Fibroblast of skin of right quadriceps (primary cell): Measurements from ENCODE around the gene APBA2.

Experiments
- DNase-seq: peaks from one replicate; pipeline ENCODE4 v3.0.0-alpha.2; 2013

The APBA2 gene

DNA sequence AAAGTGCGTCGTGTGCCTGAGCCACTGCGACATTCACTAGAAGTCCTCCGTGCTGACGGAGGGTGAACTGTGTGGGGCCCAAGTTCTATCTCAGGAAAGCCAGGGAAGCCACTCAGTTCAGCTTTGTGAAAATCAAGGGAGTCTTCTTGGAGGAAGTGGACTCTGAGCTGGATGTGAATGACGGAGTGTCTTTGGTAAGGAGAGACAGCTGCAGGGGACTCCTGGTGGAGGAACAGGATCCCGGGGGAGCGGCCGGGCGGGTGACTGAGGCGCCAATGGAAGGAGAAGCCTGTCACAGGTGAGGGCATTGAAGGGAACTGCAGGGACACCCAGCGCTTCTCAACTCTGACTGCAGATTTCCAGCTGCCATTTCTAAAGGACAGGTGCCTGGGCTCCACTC lies 75.6 kb downstream of the APBA2 start:
- DNase-seq, result no peak

DNA sequence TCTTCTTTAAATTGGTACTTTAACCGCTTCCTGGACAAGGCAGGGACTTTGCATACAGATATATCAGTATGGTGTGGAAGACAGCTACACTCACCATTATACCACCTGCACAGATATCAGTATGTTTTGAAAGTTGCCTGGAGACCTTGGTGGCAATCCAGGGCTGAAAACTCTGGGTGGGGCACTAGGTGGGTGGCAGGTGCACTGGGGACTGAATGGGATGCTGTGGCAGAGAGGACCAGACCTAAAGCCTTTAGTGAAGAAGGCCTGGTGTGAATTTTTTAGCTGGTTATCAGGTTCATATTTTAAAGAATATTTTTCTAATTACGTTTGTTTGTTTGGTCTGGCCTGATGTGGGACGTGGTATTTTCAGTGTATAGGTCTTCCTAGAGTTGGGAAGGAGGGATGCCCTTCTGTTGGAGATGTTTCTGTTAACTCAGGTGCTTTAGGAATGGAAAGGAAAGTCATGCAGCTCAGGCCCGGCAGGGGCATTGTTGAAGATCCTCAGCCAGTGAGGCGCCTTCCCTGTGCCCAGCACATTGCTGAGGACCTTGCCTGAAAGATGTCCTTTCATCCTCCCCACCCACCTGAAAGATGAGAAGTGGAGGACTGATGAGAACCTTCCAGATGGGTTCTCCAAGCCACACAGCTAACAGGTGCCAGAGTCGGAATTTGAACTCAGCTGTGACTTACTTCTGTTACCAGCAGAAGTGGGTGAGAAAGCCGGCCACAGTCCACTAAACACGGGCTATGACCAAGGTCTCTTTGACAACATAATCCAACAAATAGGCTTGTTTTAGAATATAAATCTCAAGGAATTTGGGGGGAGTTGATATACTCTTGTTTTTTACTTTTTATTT lies 77.3 kb downstream of the APBA2 start:
- DNase-seq, result no peak

DNA sequence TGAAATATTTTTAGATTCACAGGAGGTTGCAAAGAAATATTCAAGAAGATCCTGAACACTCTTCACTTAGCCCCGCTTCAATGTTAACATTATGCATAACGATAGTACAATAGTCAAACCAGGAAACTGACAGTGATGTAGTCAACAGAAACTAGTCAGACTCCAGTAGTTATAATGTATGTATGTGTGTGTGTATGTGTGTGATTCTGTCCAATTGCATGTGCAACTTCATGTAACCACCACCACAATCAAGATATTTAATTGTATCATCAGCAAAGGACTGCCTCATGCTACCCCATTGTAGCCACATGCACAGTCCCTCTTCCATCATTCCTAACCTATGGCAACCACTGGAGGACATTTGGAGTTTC lies 77.9 kb downstream of the APBA2 start:
- no peak for DNase-seq

DNA sequence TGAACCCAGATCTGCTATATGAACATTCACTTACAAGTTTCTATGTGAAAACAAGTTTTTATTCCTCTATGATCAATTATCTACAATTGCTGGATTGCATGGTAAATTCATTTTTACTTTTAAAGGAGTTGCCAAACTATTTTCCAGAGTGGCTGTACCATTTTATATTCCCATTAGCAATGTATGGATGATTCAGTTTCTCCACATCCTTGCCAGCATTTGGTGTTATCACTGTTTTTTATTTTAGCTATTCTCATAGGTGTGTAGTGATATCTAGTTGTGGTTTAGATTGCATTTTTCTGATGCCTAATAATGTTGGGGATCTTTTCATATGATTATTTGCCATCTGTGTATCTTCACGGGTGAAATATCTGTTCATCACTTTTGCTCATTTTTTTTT lies 78.3 kb downstream of the APBA2 start:
- DNase-seq, result no peak

- DNase-seq, result peak; percentile 43
These were observed 81.3 kb downstream of the APBA2 start for GRCh38 chr15:28967066-28967465.

DNA sequence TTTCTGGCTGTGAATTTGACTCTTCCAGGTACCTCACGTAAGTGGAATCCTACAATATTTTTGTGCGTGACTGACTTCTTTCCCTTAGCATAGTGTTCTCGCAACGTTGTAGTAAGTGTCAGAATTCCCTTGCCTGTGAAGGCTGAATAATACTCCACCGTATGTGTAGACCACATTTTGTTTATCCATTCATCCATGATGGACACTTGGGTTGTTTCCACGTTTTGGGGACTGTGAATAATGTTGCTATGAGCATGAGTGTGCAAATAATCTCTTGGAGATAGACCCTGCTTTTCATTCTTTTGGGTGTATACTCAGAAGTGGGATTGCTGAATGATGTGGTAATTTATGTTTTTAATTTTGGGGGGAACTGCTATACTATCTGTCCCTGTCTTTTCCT lies 82.2 kb downstream of the APBA2 start:
- DNase-seq, result no peak

DNA sequence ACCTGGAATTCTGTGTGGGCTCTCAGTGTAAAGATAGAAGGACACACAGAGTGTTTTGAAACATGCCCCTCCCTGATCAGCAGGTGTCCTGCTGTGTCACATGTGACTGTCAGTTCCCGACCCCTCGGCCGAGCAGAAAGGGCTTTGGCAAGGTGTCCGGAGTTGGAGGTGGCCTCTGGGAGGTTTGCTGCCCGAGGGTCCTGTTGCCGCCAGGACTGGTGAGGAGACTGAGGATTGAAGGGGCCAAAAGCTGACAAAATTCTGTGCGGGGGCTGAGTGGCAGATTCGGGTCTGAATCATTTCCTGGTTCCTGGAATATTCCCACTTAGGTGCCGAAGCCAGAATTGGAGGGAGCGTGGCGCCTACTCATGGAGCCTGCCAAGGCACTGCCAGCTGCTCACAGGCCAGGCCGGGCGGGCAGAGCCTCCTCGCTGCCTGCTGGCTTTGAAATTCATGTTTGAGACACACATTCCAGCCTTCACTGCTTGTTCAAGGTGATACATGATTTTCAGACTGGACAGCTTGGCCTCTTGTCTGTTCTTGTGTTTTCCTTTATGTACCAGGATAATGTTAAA lies 83.8 kb downstream of the APBA2 start:
- no peak for DNase-seq

- DNase-seq, result no peak
These were observed 88.4 kb downstream of the APBA2 start for GRCh38 chr15:28974142-28974541.

DNA sequence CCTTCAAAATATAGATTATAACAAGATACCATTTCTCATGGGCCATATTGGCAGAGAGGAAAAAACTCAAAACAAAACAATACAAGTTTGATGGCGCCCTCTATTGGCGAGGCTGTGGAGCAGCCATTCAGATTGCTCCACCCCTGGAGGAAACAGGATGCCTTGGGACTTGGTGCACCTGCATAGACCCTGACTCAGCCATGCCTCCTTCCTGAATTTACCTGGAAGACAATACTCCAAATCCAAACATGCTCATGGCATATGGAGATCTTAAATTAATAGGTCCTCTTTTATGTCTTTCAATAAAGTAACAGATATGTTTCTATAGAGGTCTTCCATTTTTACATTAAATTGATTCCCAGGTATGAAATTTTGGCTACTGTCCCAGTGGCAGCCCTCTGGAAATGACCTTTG lies 90.0 kb downstream of the APBA2 start:
- DNase-seq, result peak; percentile 52

- DNase-seq, result peak; percentile 96
These were observed 91.7 kb downstream of the APBA2 start for GRCh38 chr15:28977377-28978010.

DNA sequence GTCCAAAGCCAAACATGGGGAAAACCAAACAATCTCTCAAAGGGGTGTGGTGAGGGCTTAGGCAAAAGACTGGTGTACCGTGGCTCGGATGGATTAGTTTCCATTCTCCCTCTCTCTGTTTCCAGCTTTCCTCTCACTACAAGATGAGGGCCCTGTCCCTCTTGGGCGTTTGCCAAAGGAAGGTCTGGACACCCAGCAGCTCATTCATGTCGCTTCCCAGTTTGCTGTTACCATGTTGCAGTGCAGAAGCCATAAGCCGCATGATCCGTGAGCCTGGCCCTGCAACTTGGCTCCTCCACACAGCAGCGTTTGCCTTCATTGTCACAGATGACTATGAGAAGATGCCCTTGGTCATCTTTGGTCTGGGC lies 92.2 kb downstream of the APBA2 start:
- DNase-seq, result no peak

- no peak for DNase-seq
These were observed 92.9 kb downstream of the APBA2 start for GRCh38 chr15:28978661-28979060.

GRCh38 chr15:28979208-28979841 lies 93.6 kb downstream of the APBA2 start:
- no peak for DNase-seq

DNA sequence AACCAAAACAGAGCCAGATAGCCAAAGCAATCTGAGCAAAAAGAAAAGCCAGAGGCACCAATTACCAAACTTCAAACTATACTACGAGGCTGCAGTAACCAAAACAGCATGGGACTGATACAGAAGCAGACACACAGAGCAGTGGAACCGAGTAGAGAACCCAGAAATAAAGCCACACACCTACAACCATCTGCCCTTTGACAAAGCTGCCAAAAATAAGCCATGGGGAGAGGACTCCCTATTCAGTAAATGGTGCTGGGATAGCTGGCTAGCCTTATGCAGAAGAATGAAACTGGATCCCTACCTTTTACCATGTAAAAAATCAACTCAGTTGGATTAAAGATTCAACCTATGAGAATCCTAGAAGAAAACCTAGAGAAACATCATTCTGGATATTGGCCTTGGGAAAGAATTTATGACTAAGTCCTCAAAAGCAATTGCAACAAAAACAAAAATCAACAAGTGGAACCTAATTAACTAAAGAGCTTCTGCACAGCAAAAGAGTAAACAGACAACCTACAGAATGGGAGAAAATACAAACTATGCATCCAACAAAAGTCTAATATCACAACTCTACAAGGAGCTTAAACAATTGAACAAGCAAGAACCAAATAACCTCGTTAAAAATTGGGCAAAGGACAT lies 95.1 kb downstream of the APBA2 start:
- no peak for DNase-seq

- no peak for DNase-seq
These were observed 95.6 kb downstream of the APBA2 start for GRCh38 chr15:28981351-28981720.

- DNase-seq, result no peak
These were observed 96.1 kb downstream of the APBA2 start for GRCh38 chr15:28981921-28982320.

DNA sequence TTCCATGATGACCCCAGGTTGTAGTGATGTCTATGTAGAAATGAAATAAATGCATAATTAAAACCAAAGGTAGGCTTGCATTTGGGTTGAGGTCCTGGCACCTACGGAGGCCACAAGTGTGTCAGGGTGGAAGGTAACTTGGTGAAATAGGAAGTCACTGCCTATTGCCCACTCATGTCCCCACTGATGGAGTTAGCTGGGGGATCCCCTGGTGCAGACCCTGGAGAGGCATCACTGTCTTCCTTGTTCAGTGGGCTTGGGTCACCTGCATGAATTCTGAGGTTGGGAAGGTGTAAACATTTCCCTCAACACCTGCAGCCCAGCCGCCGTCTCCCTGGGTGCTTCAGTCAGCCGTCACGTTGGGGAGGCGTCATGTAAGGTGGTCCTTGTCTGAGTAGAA lies 97.1 kb downstream of the APBA2 start:
- DNase-seq, result no peak

DNA sequence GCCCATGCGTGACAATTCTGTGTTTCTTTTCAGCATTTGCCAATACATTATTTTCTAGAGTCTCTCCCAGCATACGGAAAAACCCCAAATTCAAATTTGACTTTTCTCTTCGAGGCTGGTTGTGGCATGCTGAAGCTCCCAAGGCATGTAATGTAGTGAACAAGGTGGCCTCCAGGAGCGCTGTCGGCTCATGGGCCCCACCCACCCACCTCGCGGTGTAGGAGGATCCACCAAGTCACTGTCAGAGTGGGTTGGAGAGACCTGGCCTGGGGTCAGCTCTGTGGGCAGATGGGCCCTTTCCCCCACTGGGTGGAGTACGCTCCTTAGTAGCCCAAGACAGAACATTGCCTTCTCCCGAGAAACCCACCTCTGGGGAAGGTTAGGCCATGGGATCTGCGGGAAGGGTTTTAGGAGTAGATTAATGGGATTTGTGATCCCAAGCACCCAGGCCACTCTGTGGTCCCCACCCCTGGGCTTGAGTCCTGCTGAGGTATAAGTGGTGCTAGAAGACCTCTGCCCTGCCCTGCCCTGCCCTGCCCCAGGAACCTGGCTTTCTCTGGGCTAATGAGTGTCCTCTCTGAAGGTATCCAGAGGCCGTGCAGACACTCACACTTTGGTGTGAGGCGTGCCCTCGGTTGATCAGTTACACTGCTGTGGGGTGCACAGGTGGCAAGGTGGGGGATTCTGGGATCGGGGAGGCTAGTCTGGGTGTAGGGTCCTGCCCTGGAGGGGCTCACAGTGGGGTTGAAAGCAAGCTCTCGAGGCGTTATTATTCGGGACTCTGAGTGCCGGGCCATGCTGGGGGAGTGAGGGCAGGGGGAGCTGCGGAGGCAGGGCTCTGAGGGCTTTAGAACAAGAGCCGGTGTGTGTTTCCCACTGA lies 97.9 kb downstream of the APBA2 start:
- no peak for DNase-seq

- peak; percentile 46 for DNase-seq
These were observed 98.9 kb downstream of the APBA2 start for GRCh38 chr15:28984421-28985315.

DNA sequence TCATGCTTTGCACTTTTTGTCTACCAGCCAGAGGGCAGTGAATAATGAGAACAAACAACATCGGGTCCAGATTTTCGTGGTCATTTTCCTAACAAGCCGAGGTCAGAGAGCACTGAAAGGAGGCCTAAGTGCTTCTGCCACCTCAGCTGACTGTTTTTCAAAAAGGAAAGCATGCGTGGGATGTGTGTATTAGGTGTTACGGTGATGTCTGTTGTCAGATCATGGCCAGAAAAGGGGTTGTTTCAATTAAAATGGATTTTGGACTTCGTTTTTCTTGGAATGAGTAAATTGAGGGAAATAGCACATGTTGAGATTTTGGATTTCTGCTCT lies 99.5 kb downstream of the APBA2 start:
- DNase-seq, result no peak

DNA sequence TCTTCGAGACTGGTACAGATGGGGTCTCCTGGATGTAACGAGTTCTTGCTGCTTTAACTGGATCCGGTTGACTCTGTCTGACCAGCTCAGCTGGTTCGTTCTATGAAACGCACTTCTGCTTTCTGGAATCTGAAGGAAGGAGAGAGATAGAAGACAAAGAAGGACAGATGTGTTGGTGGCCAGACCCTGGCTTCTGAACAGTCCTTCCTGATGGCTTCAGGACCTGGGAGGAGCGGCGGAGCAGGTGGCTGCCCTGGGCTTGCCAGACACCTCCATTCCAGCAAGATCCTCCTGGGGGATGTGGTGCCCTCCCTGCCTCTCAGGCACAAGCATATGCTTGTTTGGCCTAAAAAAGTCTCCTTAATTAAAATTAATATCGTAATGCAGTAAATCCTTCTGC lies 99.9 kb downstream of the APBA2 start:
- no peak for DNase-seq
